ENCODE data around the gene ADIPOR2. TPM values are rescaled to one million over a fixed set of nuclear protein-coding genes. Genes with fewer than 3 reads are reported as not detected.

ADIPOR2 gene
- total RNA-seq, 1 experiment from 2014 or later = 45.3 TPM

GRCh38 chr12:1798641-1799020 is 107.8 kb downstream of the ADIPOR2 start:
- H3K56ac ChIP-seq (ENCODE audit: insufficient read length, low read depth, low read length) = no peak overlapping the region
- H3K9me3 Mint-ChIP-seq = no peaks in the 10 kb centered on the region; a peak in 1 of 5 replicates

More at GRCh38 chr12:1798641-1799020, 107.8 kb downstream of the ADIPOR2 start:
- H3K27me3 ChIP-seq (ENCODE audit: insufficient read depth, low read length) = no peaks in the 10 kb centered on the region
- no peaks in the 10 kb centered on the region for H3K79me1 ChIP-seq (ENCODE audit: insufficient read depth, low read depth, low read length, poor library complexity, severe bottlenecking)
- no peaks in the 10 kb centered on the region for H3K9me3 ChIP-seq (ENCODE audit: control insufficient read depth, low read depth, low read length)
- no peaks in the 10 kb centered on the region for H4K20me1 ChIP-seq (ENCODE audit: control insufficient read depth, insufficient read depth, insufficient read length)
- H2BK15ac ChIP-seq (ENCODE audit: low read depth, low read length) = no peak overlapping the region
- H3K79me2 ChIP-seq (ENCODE audit: insufficient read depth, low read length) = no peaks in the 10 kb centered on the region
- H4K8ac ChIP-seq (replicated peaks; ENCODE audit: insufficient read length, low read depth, low read length) = no peak overlapping the region
- H3K23ac ChIP-seq (ENCODE audit: insufficient read length, low read depth, low read length) = no peak overlapping the region
- no peak overlapping the region for H3T11ph ChIP-seq (ENCODE audit: low read length)
- H3K27me3 Mint-ChIP-seq (ENCODE audit: low read depth) = peaks cover 7% of the 10 kb centered on the region
- no peak overlapping the region for H4K91ac ChIP-seq (ENCODE audit: insufficient read length, low read depth, low read length)
- H3K4me2 ChIP-seq (ENCODE audit: insufficient read depth, insufficient read length, low read length) = no peak overlapping the region
- H2BK5ac ChIP-seq (ENCODE audit: insufficient read length, low read length) = no peak overlapping the region
- no peak overlapping the region for H3K9ac ChIP-seq (ENCODE audit: extremely low read depth, insufficient read length, low read length)
- no peak overlapping the region for H2BK20ac ChIP-seq (ENCODE audit: low read depth, low read length, poor library complexity, severe bottlenecking)
- no peak overlapping the region for H2AK5ac ChIP-seq (ENCODE audit: insufficient read length, low read length)
- no peak overlapping the region; a peak in 1 of 5 replicates for H3K4me3 Mint-ChIP-seq
- H3K27ac ChIP-seq (ENCODE audit: insufficient read length, low read depth, low read length) = no peak overlapping the region
- H4K5ac ChIP-seq (ENCODE audit: insufficient read length, low read depth, low read length) = no peak overlapping the region
- H2AFZ ChIP-seq (ENCODE audit: low read length) = no peak overlapping the region
- WGBS (ENCODE audit: extremely low coverage, insufficient read length, low lambda C conversion rate) = no CpG with 5 or more reads among the region's 6 CpGs
- peaks cover 4% of the 10 kb centered on the region for H3K23me2 ChIP-seq (ENCODE audit: insufficient read length, low read depth, low read length, poor library complexity, severe bottlenecking)
- no peaks in the 10 kb centered on the region for H3K4me1 ChIP-seq (ENCODE audit: insufficient read depth, low read length)
- H3K36me3 Mint-ChIP-seq (ENCODE audit: insufficient read depth in 1 of 3, low read depth in 3 of 3) = no peaks in the 10 kb centered on the region
- no peak overlapping the region; a peak in 1 of 7 replicates for H3K27ac Mint-ChIP-seq
- H3K18ac ChIP-seq (ENCODE audit: insufficient read length, low read depth, low read length) = no peak overlapping the region
- DNase-seq = no peak
- H3K14ac ChIP-seq (ENCODE audit: insufficient read depth, low read length) = no peak overlapping the region
- no peak overlapping the region for H2BK12ac ChIP-seq (ENCODE audit: insufficient read length, low read depth, low read length)
- TF ChIP-seq CTCF (conservative IDR thresholded peaks at IDR 0.05) = no peak
- H3K4me1 Mint-ChIP-seq = peaks cover 10 to 14% of the 10 kb centered on the region in 2 experiments
- H2BK120ac ChIP-seq (ENCODE audit: low read depth, low read length, poor library complexity, severe bottlenecking) = no peak overlapping the region
- H3K4ac ChIP-seq (ENCODE audit: low read depth, low read length) = no peak overlapping the region
